H9 (cell line): Measurements from ENCODE around the gene MCF2L. TPM values are rescaled to one million over a fixed set of nuclear protein-coding genes. Genes with fewer than 3 reads are reported as not detected.

ENCODE experiments used
- DNase-seq: peaks from one replicate; pipeline ENCODE4 v3.0.0-alpha.2; 2017
- H2AFZ ChIP-seq: one replicate; pipeline ENCODE4 v1.6.1; 2013; ENCODE audit warnings: mild to moderate bottlenecking, low read length, control low read depth, moderate library complexity
- H2AK5ac ChIP-seq: 2 replicates; pipeline ENCODE4 v1.6.1; 2013; ENCODE audit warnings: low read length, control low read depth, mixed read lengths; ENCODE audit not compliant: insufficient read length
- H2BK120ac ChIP-seq: one replicate; pipeline ENCODE4 v1.6.1; 2013; ENCODE audit warnings: low read depth, mild to moderate bottlenecking, low read length, control low read depth, inconsistent platforms; ENCODE audit not compliant: poor library complexity, severe bottlenecking
- H2BK12ac ChIP-seq: 2 replicates; pipeline ENCODE4 v1.6.1; 2013; ENCODE audit warnings: low read length, control low read depth, mixed read lengths, low read depth; ENCODE audit not compliant: insufficient read length
- H2BK15ac ChIP-seq: 2 replicates; pipeline ENCODE4 v1.6.1; 2013; ENCODE audit warnings: low read depth, low read length, control low read depth
- H2BK20ac ChIP-seq: one replicate; pipeline ENCODE4 v1.6.1; 2013; ENCODE audit warnings: low read depth, mild to moderate bottlenecking, low read length, control low read depth, inconsistent platforms; ENCODE audit not compliant: poor library complexity, severe bottlenecking
- H2BK5ac ChIP-seq: 2 replicates; pipeline ENCODE4 v1.6.1; 2013; ENCODE audit warnings: low read length, control low read depth, mixed read lengths; ENCODE audit not compliant: insufficient read length
- H3K14ac ChIP-seq: 2 replicates; pipeline ENCODE4 v1.6.1; 2013; ENCODE audit warnings: low read length, control low read depth; ENCODE audit not compliant: insufficient read depth
- H3K18ac ChIP-seq: 2 replicates; pipeline ENCODE4 v1.6.1; 2013; ENCODE audit warnings: low read depth, mild to moderate bottlenecking, mixed read lengths, low read length, control low read depth; ENCODE audit not compliant: insufficient read length
- H3K23ac ChIP-seq: 2 replicates; pipeline ENCODE4 v1.6.1; 2013; ENCODE audit warnings: low read length, control low read depth, mixed read lengths, low read depth; ENCODE audit not compliant: insufficient read length
- H3K23me2 ChIP-seq: 2 replicates; pipeline ENCODE4 v1.6.1; 2013; ENCODE audit warnings: low read depth, mild to moderate bottlenecking, mixed read lengths, low read length, control low read depth; ENCODE audit not compliant: insufficient read length, poor library complexity, severe bottlenecking
- H3K27ac ChIP-seq: 2 replicates; pipeline ENCODE4 v1.5.1; 2013; ENCODE audit warnings: low read length, control low read depth, mixed read lengths, low read depth; ENCODE audit not compliant: insufficient read length
- H3K27me3 ChIP-seq: 2 replicates; pipeline ENCODE4 v1.6.1; 2013; ENCODE audit warnings: low read length, control low read depth, inconsistent platforms; ENCODE audit not compliant: insufficient read depth
- H3K4ac ChIP-seq: 2 replicates; pipeline ENCODE4 v1.6.1; 2013; ENCODE audit warnings: low read depth, mild to moderate bottlenecking, control low read depth, inconsistent platforms, low read length, moderate library complexity
- H3K4me1 ChIP-seq: 2 replicates; pipeline ENCODE4 v1.6.1; 2013; ENCODE audit warnings: low read length, control low read depth, inconsistent platforms; ENCODE audit not compliant: insufficient read depth
- H3K4me2 ChIP-seq: 2 replicates; pipeline ENCODE4 v1.6.1; 2013; ENCODE audit warnings: low read length, control low read depth, mixed read lengths; ENCODE audit not compliant: insufficient read length, insufficient read depth
- H3K56ac ChIP-seq: 2 replicates; pipeline ENCODE4 v1.6.1; 2013; ENCODE audit warnings: low read depth, mild to moderate bottlenecking, mixed read lengths, low read length, control low read depth; ENCODE audit not compliant: insufficient read length
- H3K79me1 ChIP-seq: 2 replicates; pipeline ENCODE4 v1.6.1; 2013; ENCODE audit warnings: low read depth, mild to moderate bottlenecking, moderate library complexity, low read length, control low read depth, inconsistent platforms; ENCODE audit not compliant: insufficient read depth, poor library complexity, severe bottlenecking
- H3K79me2 ChIP-seq: 2 replicates; pipeline ENCODE4 v1.6.1; 2013; ENCODE audit warnings: low read length, control low read depth, inconsistent platforms; ENCODE audit not compliant: insufficient read depth
- H3K9ac ChIP-seq: 2 replicates; pipeline ENCODE4 v1.6.1; 2013; ENCODE audit warnings: low read length, control low read depth, mixed read lengths; ENCODE audit not compliant: insufficient read length; ENCODE audit errors: extremely low read depth
- H3K9me3 ChIP-seq: one replicate; pipeline ENCODE4 v1.6.1; 2013; ENCODE audit warnings: low read depth, low read length, inconsistent platforms; ENCODE audit not compliant: control insufficient read depth
- H3T11ph ChIP-seq: one replicate; pipeline ENCODE4 v1.6.1; 2013; ENCODE audit warnings: mild to moderate bottlenecking, low read length, control low read depth, inconsistent platforms
- H4K20me1 ChIP-seq: one replicate; pipeline ENCODE4 v1.6.1; 2013; ENCODE audit not compliant: control insufficient read depth, insufficient read length, insufficient read depth
- H4K5ac ChIP-seq: 2 replicates; pipeline ENCODE4 v1.6.1; 2013; ENCODE audit warnings: low read depth, mild to moderate bottlenecking, mixed read lengths, low read length, control low read depth; ENCODE audit not compliant: insufficient read length
- H4K8ac ChIP-seq: replicated peaks from 2 replicates; pipeline ENCODE4 v1.6.1; 2013; ENCODE audit warnings: low read length, control low read depth, mixed read lengths, low read depth; ENCODE audit not compliant: insufficient read length
- H4K91ac ChIP-seq: 2 replicates; pipeline ENCODE4 v1.6.1; 2013; ENCODE audit warnings: low read depth, mild to moderate bottlenecking, moderate library complexity, mixed read lengths, low read length, control low read depth; ENCODE audit not compliant: insufficient read length
- H3K27ac Mint-ChIP-seq, 3 experiments: 2 replicates in 2 of 3; 3 replicates in 1 of 3; pipeline ENCODE4 v1.8.0; 2020 to 2021; ENCODE audit warnings: mixed read lengths in 3 of 3, mild to moderate bottlenecking in 1 of 3, moderate library complexity in 1 of 3
- H3K27me3 Mint-ChIP-seq: 2 replicates; pipeline ENCODE4 v1.8.0; 2021; ENCODE audit warnings: low read depth, mild to moderate bottlenecking, moderate library complexity, mixed read lengths
- H3K36me3 Mint-ChIP-seq, 3 experiments: 2 replicates in 2 of 3; 3 replicates in 1 of 3; pipeline ENCODE4 v1.8.0; 2020 to 2021; ENCODE audit warnings: low read depth in 3 of 3, mixed read lengths in 3 of 3; ENCODE audit not compliant: insufficient read depth in 1 of 3
- H3K4me1 Mint-ChIP-seq, 2 experiments: 2 replicates each; pipeline ENCODE4 v1.8.0; 2020; ENCODE audit warnings: mixed read lengths in 2 of 2
- H3K4me3 Mint-ChIP-seq, 2 experiments: 2 replicates in 1 of 2; 3 replicates in 1 of 2; pipeline ENCODE4 v1.8.0; 2020 to 2021; ENCODE audit warnings: mild to moderate bottlenecking in 2 of 2, mixed read lengths in 2 of 2, moderate library complexity in 1 of 2
- H3K9me3 Mint-ChIP-seq, 2 experiments: 2 replicates in 1 of 2; 3 replicates in 1 of 2; pipeline ENCODE4 v1.8.0; 2020; ENCODE audit warnings: mild to moderate bottlenecking in 2 of 2, mixed read lengths in 2 of 2, moderate library complexity in 1 of 2
- WGBS: extraction: QIAGEN DNeasy Blood & Tissue Kit; methylation state at CpG from one replicate; pipeline ENCODE4 v1.1.7; 2013; ENCODE audit warnings: missing lambda C conversion rate, low lambda C conversion rate, mixed read lengths; ENCODE audit not compliant: insufficient read length; ENCODE audit errors: extremely low coverage; 5-methylcytosine and 5-hydroxymethylcytosine counted together
- total RNA-seq: library from RNA; stranded (reverse); gene quantifications from 2 replicates; pipeline ENCODE4 v1.2.1, GENCODE V29; 2021
- TF ChIP-seq, protein P1 (sequence below): fragments of 200-600 bp; sonication (generic); conservative IDR thresholded peaks from 3 replicates; pipeline ENCODE4 v1.8.0; 2021; ENCODE audit warnings: antibody characterized with exemption, mild to moderate bottlenecking

The MCF2L gene
- total RNA-seq, 1 experiment from 2014 or later = 18.5 TPM

DNA sequence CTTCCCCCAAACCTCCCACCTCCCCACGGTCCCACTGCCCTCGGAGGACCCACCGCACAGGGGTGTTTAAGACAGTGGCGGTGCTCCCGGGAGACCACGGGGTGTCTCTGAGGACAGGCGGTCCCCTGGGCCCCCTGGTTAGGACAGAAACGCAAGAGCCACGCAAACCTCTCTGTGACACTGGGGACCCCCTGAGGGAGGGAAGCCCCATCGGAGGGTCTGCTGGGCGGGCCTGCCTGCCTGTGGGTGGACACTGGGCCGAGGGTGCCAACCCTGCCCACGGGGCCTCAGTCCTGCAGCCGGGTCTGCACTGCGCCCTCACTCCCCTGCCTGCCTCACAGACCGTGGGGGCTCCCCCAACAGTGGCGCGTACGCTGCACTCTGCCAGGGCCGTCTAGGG lies 17.5 kb downstream of the MCF2L start:
- Histone ChIP-seq H3K23ac (no peak overlapping the region), H4K8ac (no peak overlapping the region), H3K23me2 (no peaks in the 10 kb centered on the region), H3T11ph (no peak overlapping the region), H2BK20ac (no peak overlapping the region), H3K14ac (peak overlapping the region; percentile 1; the same call in 1 of the 2 replicates), H3K27me3 (no peaks in the 10 kb centered on the region), H3K56ac (no peak overlapping the region), H3K18ac (no peak overlapping the region), H3K27ac (no peak overlapping the region), H3K79me2 (no peaks in the 10 kb centered on the region), H3K4me1 (no peaks in the 10 kb centered on the region; the same call in 1 of the 2 replicates), H3K79me1 (no peaks in the 10 kb centered on the region), H3K4me2 (no peak overlapping the region), H2AK5ac (no peak overlapping the region), H3K9ac (no peak overlapping the region), H4K5ac (no peak overlapping the region), H2BK5ac (no peak overlapping the region), H4K91ac (no peak overlapping the region), H2BK15ac (no peak overlapping the region), H3K4ac (no peak overlapping the region), H2BK12ac (no peak overlapping the region), H4K20me1 (peaks cover 5% of the 10 kb centered on the region), H2BK120ac (no peak overlapping the region), H3K9me3 (no peaks in the 10 kb centered on the region), H2AFZ (no peak overlapping the region)
- peaks cover 11 to 14% of the 10 kb centered on the region in 2 experiments for H3K9me3 Mint-ChIP-seq
- no peak for DNase-seq
- WGBS = no CpG with 5 or more reads among the region's 20 CpGs
- peaks cover 3% of the 10 kb centered on the region for H3K27me3 Mint-ChIP-seq
- TF ChIP-seq, protein P1, sequence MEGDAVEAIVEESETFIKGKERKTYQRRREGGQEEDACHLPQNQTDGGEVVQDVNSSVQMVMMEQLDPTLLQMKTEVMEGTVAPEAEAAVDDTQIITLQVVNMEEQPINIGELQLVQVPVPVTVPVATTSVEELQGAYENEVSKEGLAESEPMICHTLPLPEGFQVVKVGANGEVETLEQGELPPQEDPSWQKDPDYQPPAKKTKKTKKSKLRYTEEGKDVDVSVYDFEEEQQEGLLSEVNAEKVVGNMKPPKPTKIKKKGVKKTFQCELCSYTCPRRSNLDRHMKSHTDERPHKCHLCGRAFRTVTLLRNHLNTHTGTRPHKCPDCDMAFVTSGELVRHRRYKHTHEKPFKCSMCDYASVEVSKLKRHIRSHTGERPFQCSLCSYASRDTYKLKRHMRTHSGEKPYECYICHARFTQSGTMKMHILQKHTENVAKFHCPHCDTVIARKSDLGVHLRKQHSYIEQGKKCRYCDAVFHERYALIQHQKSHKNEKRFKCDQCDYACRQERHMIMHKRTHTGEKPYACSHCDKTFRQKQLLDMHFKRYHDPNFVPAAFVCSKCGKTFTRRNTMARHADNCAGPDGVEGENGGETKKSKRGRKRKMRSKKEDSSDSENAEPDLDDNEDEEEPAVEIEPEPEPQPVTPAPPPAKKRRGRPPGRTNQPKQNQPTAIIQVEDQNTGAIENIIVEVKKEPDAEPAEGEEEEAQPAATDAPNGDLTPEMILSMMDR = no peak
- peaks cover 10 to 17% (median 14%) of the 10 kb centered on the region in 3 experiments for H3K36me3 Mint-ChIP-seq
- no peak overlapping the region for H3K4me3 Mint-ChIP-seq
- H3K27ac Mint-ChIP-seq = no peak overlapping the region
- H3K4me1 Mint-ChIP-seq = peaks cover 12 to 27% of the 10 kb centered on the region in 2 experiments
